ENCODE data around the gene TBC1D16. TPM values are rescaled to one million over a fixed set of nuclear protein-coding genes. Genes with fewer than 3 reads are reported as not detected.
A peak's percentile ranks its signal among the peaks of the same experiment; 100 is the strongest.

The TBC1D16 gene
- total and polyA plus RNA-seq, 4 donors, result 7.3 to 48.5 (median 16.5) TPM

DNA sequence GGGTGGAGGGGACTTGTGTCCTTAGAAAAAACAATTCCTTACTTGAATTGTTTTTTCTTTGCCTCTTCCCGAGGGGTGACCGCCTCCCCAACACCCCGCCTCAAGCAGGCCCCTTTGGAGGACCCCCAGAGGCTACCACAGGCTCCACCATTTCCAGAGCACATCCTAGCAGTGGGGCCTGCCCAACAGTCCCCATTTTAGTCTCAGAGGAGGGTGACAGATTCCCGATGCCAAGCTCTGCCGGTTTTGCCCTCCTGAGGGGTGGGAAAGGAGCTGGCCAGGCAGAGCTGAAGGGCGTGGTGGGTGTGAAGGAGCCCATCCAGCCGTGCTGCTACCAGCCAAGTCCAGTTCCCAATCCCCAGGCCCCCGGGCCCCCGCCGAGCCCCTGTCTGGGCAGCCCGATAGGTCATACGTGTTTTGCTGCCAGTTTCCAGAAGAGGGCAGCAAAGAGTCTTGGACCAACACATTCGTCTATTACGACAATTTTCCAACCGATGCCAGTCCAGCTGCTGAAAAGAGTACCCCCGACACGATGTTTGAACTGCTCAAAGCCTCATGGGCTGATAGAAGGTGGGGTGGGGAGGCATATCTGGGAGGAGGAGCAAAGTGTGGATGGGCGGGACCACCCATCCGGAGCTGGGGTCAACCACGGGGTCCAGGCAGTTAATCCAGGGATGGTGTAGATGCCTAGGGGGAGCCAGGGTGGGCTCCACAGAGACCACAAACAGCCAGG is 46.9 kb upstream of the TBC1D16 start:
- Histone ChIP-seq H3K27ac (ENCODE audit: low read depth in 1 of 2, low read length in 1 of 2) (no peak overlapping the region), H3K9ac (ENCODE audit: insufficient read depth in 1 of 2, low read length in 2 of 2) (no peak overlapping the region), H3K27me3 (ENCODE audit: control insufficient read depth in 3 of 3, insufficient read depth in 3 of 3, low read length in 2 of 3) (no peaks in the 10 kb centered on the region), H3K4me3 (no peak overlapping the region), H3K36me3 (ENCODE audit: control insufficient read depth in 4 of 4, insufficient read depth in 4 of 4, low read length in 4 of 4) (no peaks in the 10 kb centered on the region), H3K4me1 (ENCODE audit: control insufficient read depth in 5 of 5, insufficient read depth in 5 of 5, low read length in 5 of 5) (no peaks in the 10 kb centered on the region), H3K9me3 (ENCODE audit: control insufficient read depth in 4 of 4, insufficient read depth in 3 of 4, low read length in 3 of 4) (no peaks in the 10 kb centered on the region)
- WGBS, 2 donors, result 29 to 30% methylated on average over 20 of the region's 20 CpGs
- peak; percentile 74 to 88 (median 84) for DNase-seq
- TF ChIP-seq, protein P1, sequence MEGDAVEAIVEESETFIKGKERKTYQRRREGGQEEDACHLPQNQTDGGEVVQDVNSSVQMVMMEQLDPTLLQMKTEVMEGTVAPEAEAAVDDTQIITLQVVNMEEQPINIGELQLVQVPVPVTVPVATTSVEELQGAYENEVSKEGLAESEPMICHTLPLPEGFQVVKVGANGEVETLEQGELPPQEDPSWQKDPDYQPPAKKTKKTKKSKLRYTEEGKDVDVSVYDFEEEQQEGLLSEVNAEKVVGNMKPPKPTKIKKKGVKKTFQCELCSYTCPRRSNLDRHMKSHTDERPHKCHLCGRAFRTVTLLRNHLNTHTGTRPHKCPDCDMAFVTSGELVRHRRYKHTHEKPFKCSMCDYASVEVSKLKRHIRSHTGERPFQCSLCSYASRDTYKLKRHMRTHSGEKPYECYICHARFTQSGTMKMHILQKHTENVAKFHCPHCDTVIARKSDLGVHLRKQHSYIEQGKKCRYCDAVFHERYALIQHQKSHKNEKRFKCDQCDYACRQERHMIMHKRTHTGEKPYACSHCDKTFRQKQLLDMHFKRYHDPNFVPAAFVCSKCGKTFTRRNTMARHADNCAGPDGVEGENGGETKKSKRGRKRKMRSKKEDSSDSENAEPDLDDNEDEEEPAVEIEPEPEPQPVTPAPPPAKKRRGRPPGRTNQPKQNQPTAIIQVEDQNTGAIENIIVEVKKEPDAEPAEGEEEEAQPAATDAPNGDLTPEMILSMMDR (IDR thresholded peaks at IDR 0.05; ENCODE audit: control extremely low read depth, extremely low read depth), result peak; percentile 54
- no peak for ATAC-seq (ENCODE audit: insufficient read depth, low FRiP score)

DNA sequence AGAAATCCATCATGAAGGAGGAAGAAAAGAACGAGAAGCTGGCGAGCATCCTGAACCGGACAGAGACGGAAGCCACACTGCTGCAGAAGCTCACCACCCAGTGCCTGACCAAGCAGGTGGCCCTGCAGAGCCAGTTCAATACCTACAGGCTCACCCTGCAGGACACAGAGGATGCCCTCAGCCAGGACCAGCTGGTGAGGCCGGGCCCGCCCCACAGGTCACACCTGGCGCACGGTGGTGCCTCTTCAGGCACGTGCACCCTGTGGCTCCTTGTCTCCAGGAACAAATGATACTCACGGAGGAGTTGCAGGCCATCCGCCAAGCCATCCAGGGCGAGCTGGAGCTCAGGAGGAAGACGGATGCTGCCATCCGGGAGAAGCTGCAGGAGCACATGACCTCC is 45.9 kb upstream of the TBC1D16 start:
- ATAC-seq (ENCODE audit: insufficient read depth, low FRiP score) (no peak), DNase-seq (no peak)
- no peaks in the 10 kb centered on the region for H3K9me3 ChIP-seq (ENCODE audit: control insufficient read depth in 4 of 4, insufficient read depth in 3 of 4, low read length in 3 of 4)
- H3K27me3 ChIP-seq (ENCODE audit: control insufficient read depth in 3 of 3, insufficient read depth in 3 of 3, low read length in 2 of 3), result no peaks in the 10 kb centered on the region
- 91 to 94% methylated on average over 14 of the region's 14 CpGs for WGBS, 2 donors
- no peak overlapping the region for H3K4me3 ChIP-seq
- H3K9ac ChIP-seq (ENCODE audit: insufficient read depth in 1 of 2, low read length in 2 of 2), result no peak overlapping the region
- TF ChIP-seq, protein P1 (IDR thresholded peaks at IDR 0.05; ENCODE audit: control extremely low read depth, extremely low read depth), result no peak
- H3K36me3 ChIP-seq (ENCODE audit: control insufficient read depth in 4 of 4, insufficient read depth in 4 of 4, low read length in 4 of 4), result no peaks in the 10 kb centered on the region
- no peaks in the 10 kb centered on the region for H3K4me1 ChIP-seq (ENCODE audit: control insufficient read depth in 5 of 5, insufficient read depth in 5 of 5, low read length in 5 of 5)
- no peak overlapping the region for H3K27ac ChIP-seq (ENCODE audit: low read depth in 1 of 2, low read length in 1 of 2)

DNA sequence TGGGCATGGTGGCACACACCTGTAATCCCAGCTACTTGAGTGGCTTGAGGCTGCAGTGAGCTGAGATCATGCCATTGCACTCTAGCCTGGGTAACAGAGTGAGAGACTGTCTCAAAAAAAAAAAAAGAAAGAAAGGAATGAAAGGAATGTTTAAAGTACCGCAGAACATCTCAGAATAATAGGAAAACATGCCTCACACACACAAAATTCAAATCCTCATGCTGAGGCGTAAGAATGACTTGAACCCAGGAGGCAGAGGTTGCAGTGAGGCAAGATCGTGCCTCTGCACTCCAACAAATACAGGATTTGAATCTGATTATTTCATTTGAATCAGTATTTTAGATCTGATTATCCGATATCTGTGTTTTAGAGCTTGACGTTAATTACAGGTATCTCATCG is 44.4 kb upstream of the TBC1D16 start:
- 91% methylated on average over 6 of the region's 6 CpGs for WGBS, 2 donors
- Histone ChIP-seq H3K9me3 (ENCODE audit: control insufficient read depth in 4 of 4, insufficient read depth in 3 of 4, low read length in 3 of 4) (no peaks in the 10 kb centered on the region), H3K27ac (ENCODE audit: low read depth in 1 of 2, low read length in 1 of 2) (no peak overlapping the region), H3K36me3 (ENCODE audit: control insufficient read depth in 4 of 4, insufficient read depth in 4 of 4, low read length in 4 of 4) (no peaks in the 10 kb centered on the region), H3K4me3 (no peak overlapping the region), H3K9ac (ENCODE audit: insufficient read depth in 1 of 2, low read length in 2 of 2) (no peak overlapping the region), H3K27me3 (ENCODE audit: control insufficient read depth in 3 of 3, insufficient read depth in 3 of 3, low read length in 2 of 3) (no peaks in the 10 kb centered on the region), H3K4me1 (ENCODE audit: control insufficient read depth in 5 of 5, insufficient read depth in 5 of 5, low read length in 5 of 5) (no peaks in the 10 kb centered on the region)
- TF ChIP-seq, protein P1 (IDR thresholded peaks at IDR 0.05; ENCODE audit: control extremely low read depth, extremely low read depth), result no peak
- ATAC-seq (ENCODE audit: insufficient read depth, low FRiP score) (no peak), DNase-seq (no peak)

DNA sequence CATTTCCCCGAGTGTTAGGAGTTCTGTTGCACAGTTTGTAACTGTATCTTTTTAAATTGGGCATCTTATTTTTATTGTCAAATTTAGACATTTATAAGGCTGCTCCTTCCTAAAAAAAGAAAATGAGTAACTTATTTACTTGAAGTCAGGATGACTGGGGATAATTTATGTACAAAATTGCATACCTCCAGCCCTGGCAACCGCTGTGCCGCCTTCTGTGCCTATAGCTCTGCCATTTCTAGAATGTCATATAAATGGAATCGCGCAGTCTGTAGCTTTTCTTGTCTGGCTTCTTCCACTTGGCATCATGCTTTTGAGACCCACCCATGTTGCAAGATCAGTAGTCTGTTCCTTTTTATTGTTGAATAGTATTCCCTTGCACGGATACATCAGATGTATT is 36.7 kb upstream of the TBC1D16 start:
- TF ChIP-seq, protein P1 (IDR thresholded peaks at IDR 0.05; ENCODE audit: control extremely low read depth, extremely low read depth), result no peak
- Histone ChIP-seq H3K36me3 (ENCODE audit: control insufficient read depth in 4 of 4, insufficient read depth in 4 of 4, low read length in 4 of 4) (no peaks in the 10 kb centered on the region), H3K27me3 (ENCODE audit: control insufficient read depth in 3 of 3, insufficient read depth in 3 of 3, low read length in 2 of 3) (no peaks in the 10 kb centered on the region), H3K9me3 (ENCODE audit: control insufficient read depth in 4 of 4, insufficient read depth in 3 of 4, low read length in 3 of 4) (no peaks in the 10 kb centered on the region), H3K4me1 (ENCODE audit: control insufficient read depth in 5 of 5, insufficient read depth in 5 of 5, low read length in 5 of 5) (peaks cover 0 to 27% (median 9%) of the 10 kb centered on the region in 5 donors), H3K4me3 (no peak overlapping the region), H3K9ac (ENCODE audit: insufficient read depth in 1 of 2, low read length in 2 of 2) (no peak overlapping the region), H3K27ac (ENCODE audit: low read depth in 1 of 2, low read length in 1 of 2) (no peak overlapping the region)
- DNase-seq (no peak), ATAC-seq (ENCODE audit: insufficient read depth, low FRiP score) (no peak)
- 96 to 98% methylated on average over 6 of the region's 6 CpGs for WGBS, 2 donors

Data from lung (tissue), 12 donors.